Panc1 (cell line): ENCODE results near the gene VAMP5.
A peak's percentile ranks its signal among the peaks of the same experiment; 100 is the strongest.
"Not testable (repeated sequence)": the region's sequence is repeated elsewhere in the genome, so short reads cannot be mapped to it uniquely, and the experiment has no call there.

Source experiments
- POLR2AphosphoS5 ChIP-seq: IDR thresholded peaks from 2 replicates; pipeline ENCODE4 v1.6.1; 2012; ENCODE audit warnings: mild to moderate bottlenecking, low read depth, low read length, moderate library complexity
- SIN3A ChIP-seq: IDR thresholded peaks from 2 replicates; pipeline ENCODE4 v1.6.1; 2012; ENCODE audit warnings: low read depth, mild to moderate bottlenecking, low read length, moderate library complexity, borderline replicate concordance; ENCODE audit not compliant: insufficient read depth
- TF ChIP-seq, protein P1 (sequence below): fragments of 450-650 bp; IDR thresholded peaks from 2 replicates; pipeline ENCODE4 v1.5.1; 2017; ENCODE audit warnings: mild to moderate bottlenecking

DNA sequence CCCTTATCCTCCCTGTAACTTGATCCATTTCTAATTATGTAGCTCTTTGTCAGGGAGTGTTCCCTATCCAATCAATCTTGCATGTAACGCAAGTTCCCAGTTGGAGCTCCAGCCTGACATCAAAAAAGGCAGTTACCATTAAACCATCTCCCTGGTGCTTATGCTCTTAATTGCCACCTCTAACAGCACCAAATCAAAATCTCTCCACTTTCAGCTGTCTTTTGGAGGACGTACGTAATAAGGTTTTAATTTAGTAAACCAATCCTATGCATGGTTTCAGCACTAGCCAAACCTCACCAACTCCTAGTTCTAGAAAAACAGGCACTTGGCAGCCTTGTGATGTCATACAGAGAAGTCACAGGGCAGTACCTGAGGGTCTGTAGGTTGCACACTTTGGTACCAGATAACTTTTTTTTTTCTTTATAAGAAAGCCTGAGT is 40.0 kb upstream of the VAMP5 start:
- TF ChIP-seq, protein P1, sequence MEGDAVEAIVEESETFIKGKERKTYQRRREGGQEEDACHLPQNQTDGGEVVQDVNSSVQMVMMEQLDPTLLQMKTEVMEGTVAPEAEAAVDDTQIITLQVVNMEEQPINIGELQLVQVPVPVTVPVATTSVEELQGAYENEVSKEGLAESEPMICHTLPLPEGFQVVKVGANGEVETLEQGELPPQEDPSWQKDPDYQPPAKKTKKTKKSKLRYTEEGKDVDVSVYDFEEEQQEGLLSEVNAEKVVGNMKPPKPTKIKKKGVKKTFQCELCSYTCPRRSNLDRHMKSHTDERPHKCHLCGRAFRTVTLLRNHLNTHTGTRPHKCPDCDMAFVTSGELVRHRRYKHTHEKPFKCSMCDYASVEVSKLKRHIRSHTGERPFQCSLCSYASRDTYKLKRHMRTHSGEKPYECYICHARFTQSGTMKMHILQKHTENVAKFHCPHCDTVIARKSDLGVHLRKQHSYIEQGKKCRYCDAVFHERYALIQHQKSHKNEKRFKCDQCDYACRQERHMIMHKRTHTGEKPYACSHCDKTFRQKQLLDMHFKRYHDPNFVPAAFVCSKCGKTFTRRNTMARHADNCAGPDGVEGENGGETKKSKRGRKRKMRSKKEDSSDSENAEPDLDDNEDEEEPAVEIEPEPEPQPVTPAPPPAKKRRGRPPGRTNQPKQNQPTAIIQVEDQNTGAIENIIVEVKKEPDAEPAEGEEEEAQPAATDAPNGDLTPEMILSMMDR, result not testable (repeated sequence)
- TF ChIP-seq POLR2AphosphoS5, result peak; percentile 33; the same call in 1 of the 2 replicates
- TF ChIP-seq SIN3A, result not testable (repeated sequence)
